DLD1 (cell line): ENCODE data around the gene FAM229B.

ENCODE experiments used
- in situ Hi-C: cut with HindIII; loops from 2 replicates; pipeline ENCODE4 v1.10.0; 2017; ENCODE audit warnings: low sequenced_read_pairs

Gene FAM229B

DNA sequence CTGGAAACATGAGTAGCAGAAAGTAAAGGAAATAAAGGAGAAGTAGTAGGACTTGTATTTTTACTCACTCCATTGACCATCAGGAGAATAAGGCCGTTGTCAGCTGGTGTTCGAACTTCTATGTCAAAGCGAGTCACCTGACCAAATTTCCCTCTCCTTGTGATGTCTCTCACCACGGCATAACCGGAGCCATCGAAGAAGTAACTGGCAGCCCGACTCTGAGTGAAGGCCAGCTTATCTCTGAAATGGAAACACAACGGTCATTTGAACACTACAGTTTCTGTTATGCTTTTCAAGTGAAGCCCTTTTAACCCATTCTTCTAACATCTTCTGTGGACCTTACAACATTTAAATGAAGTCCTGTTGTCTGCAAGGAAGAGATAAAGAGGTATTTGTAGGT lies 51.7 kb downstream of the FAM229B start:
- in situ Hi-C loops, result no loop called here

DNA sequence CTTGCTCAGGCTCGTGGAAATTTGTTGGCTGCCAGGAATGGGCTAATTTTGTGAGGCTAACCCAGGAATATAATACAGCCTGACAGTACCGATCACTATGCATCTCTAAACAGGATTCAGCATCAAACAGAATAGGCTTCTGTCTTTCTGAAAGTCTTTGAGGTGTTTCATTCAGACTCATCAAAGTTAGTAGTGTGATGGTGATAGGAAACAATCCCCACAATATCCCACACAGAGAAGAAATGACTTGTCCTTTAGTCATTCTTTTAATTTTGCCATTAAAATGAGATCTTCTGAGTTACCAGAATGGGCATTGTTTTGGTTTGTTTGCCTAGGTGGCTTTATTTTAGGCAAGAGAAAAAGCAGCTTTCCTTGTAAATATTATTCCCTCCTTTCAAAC lies 54.3 kb downstream of the FAM229B start:
- in situ Hi-C loops, result no loop called here

DNA sequence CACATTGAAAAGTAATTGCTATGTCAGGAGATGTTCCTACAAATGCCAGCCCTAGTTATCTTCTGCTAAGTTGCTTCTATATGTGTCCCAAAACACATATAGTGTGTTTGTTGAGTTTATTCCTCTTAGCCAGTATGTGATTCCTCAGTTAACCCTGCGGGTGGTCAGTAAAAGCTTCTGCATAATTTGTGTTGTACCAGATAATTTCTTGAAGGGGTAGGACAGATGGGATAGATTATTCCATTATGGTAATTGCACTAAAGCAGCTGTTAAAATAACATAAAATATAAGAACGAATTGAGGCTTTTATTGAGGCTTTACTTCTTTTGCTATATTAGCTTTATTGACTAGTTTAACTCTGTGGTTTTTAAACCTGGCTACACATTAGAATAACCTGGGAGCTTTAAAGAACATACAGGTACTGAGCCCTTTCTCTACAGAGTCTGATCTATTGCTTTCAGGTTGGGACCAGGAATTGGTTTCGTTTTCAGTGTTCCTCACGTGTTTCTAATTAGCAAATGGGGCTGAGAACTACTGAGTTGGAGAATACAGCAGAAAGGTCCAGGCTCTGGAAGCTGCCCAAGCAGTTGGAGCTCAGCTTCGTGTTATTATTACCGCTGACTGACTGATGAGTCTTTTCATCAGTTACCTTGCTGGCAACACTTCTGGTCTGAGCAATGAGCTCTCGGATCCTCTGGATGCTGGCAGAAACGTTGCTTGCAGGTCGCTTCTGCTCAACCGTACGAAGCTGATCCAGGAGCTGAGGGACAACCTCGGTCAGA lies 56.9 kb downstream of the FAM229B start:
- in situ Hi-C loops, result no loop called here

DNA sequence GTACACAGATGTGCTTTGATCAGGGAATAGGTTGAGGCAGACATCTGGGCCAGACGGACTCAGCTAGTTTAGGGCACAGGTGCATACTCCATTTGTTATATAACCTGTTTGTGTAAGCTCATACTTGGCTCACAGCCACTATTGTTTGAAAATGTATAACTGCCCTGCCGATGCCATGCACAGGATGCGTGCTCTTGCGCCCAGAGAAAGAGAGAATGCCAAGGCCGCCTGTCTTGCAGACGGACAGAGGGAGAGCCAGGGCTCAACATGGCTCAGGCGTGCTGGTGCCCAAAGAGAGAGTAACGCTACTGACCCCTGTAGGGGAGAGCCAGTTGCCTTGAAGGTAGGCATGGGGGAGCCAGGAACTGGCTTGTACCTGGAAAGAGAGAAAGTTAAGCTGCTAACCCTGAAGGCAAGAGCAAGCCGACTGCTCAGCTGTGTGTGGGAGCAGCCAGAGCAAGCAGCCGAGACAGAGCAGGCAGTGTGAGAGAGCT lies 57.7 kb downstream of the FAM229B start:
- in situ Hi-C loops, result no loop called here

DNA sequence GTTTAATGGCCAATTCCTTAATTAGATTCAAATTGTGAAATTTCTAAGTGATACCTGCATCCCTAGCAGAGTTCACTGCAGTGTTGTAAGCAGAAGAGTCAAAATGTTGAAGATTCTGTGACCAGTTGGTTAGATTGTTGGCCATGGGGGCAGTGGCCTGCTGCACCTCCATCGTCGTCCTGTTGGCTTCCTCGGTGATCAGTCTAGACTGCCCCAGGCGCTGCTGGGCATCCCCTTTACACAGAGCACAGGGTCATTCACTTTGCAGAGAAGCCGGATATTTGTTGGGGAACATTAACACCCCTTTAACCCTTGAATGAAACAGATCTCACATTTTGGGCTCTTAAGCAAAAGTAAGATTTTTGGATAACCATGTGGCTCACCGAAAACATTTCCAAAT lies 60.7 kb downstream of the FAM229B start:
- in situ Hi-C loops, result no loop called here

DNA sequence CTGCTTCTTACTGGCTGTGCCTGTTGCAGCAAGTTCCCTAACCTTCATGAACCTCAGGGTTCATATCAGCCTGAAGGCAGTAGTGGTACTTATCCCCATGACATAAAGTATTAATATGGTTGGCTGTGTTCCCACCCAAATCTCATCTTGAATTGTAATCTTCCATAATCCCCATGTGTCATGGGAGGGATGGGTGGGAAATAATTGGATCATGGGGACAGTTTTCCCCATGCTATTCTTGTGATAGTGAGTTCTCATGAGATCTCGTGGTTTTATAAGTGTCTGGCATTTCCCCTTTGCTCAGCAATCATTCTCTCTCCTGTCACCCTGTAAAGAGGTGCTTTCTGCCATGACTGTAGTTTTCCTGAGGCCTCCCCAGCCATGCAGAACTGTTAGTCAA lies 61.8 kb downstream of the FAM229B start:
- in situ Hi-C loops, result no loop called here

DNA sequence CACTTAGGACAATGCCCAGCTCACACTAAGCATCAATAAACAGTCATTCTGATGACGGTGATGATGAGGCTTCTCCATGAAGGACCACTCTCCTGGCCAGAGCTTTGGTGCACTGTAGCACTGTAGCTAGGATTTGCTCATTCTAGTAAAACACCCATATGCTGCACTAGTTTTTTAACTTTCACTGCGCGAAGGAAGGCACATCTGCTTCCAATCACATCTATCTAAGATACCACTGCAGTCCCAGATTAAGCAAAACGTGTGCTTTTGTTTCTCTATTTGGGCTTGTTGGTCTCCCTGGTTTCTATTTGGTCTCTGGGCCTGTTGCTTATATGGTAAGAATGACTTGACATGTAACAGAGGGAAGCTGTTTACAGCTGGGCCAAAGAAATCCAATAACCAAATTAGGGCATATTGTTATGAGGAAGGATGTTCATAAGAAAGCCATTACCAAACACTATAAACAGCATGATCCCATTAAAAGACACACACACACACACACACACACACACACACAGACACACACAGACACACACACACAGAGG lies 62.4 kb downstream of the FAM229B start:
- in situ Hi-C loops, result no loop called here

DNA sequence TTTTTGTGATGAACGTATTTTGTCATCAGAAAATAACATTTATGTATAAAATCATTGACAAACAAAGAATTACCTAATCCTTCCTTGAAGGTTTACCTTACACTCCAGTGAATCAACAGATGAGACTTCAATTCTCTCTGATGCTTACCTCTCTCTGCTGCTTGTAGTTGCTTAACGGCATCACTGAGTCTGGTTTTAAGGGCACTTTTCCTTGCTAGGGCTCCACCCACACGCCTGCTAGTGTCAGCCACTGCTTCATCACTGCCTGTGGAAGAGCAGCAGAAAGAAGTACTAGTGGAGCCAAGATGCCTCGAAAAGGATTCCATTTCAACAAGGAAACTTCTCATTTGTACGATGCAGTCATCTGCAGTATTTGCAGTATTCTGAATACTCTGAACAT lies 63.0 kb downstream of the FAM229B start:
- in situ Hi-C loops, result no loop called here
